Upper lobe of left lung (tissue), 6 donors: Measurements from ENCODE around the gene RDH13. TPM values are rescaled to one million over a fixed set of nuclear protein-coding genes. Genes with fewer than 3 reads are reported as not detected.
"Not testable (repeated sequence)": the region's sequence is repeated elsewhere in the genome, so short reads cannot be mapped to it uniquely, and the experiment has no call there.

Source experiments
- ATAC-seq, 2 donors: fragments of 200-7000 bp; cut with Tn5 transposase; one replicate each; pipeline ENCODE4 v1.9.1; 2022; ENCODE audit warnings: mild to moderate bottlenecking in 2 of 2, moderate library complexity in 2 of 2; ENCODE audit not compliant: low FRiP score in 2 of 2
- DNase-seq, 2 donors: peaks; one replicate each; pipeline ENCODE4 v3.0.0-alpha.2; 2019 to 2020
- H3K27ac ChIP-seq, 4 donors: fragments of 200-600 bp; sonication (generic); one replicate each; pipeline ENCODE4 v1.5.1; 2016 to 2019
- H3K27me3 ChIP-seq, 4 donors: fragments of 200-600 bp; sonication (generic); one replicate each; pipeline ENCODE4 v1.5.1; 2017 to 2019
- H3K36me3 ChIP-seq, 4 donors: fragments of 200-600 bp; sonication (generic); one replicate each; pipeline ENCODE4 v1.5.1; 2016 to 2019
- H3K4me1 ChIP-seq, 4 donors: fragments of 200-600 bp; sonication (generic); one replicate each; pipeline ENCODE4 v1.5.1; 2018 to 2019
- H3K4me3 ChIP-seq, 4 donors: fragments of 200-600 bp; sonication (generic); one replicate each; pipeline ENCODE4 v1.5.1; 2017 to 2019; ENCODE audit warnings: mild to moderate bottlenecking in 2 of 4, moderate library complexity in 1 of 4
- H3K9me3 ChIP-seq, 4 donors: fragments of 200-600 bp; sonication (generic); one replicate each; pipeline ENCODE4 v1.5.1; 2018 to 2019
- CTCF ChIP-seq, 6 experiments: fragments of 450-650 bp in 4 of 6; fragments of 200-600 bp in 2 of 6; sonication (generic) in 2 of 6; IDR thresholded peaks; one replicate each; pipeline ENCODE4 v1.5.1; 2016 to 2019; ENCODE audit warnings: antibody characterized with exemption in 6 of 6
- EP300 ChIP-seq, 4 donors: sonication (generic); formaldehyde crosslinking; IDR thresholded peaks; one replicate each; pipeline ENCODE4 v1.5.1; 2017; ENCODE audit warnings: antibody characterized with exemption in 4 of 4, control low read depth in 2 of 4
- POLR2A ChIP-seq, 4 donors: fragments of 450-650 bp; IDR thresholded peaks; one replicate each; pipeline ENCODE4 v1.5.1; 2016 to 2017; ENCODE audit warnings: antibody characterized with exemption in 4 of 4, mild to moderate bottlenecking in 2 of 4
- POLR2AphosphoS5 ChIP-seq, 2 donors: sonication (generic); formaldehyde crosslinking; IDR thresholded peaks; one replicate each; pipeline ENCODE4 v1.5.1; 2017; ENCODE audit warnings: antibody characterized with exemption in 2 of 2
- WGBS, 2 donors: methylation state at CpG; one replicate each; pipeline ENCODE4 v1.1.5; 2017 to 2018; 5-methylcytosine and 5-hydroxymethylcytosine counted together
- total RNA-seq, 6 donors: library from RNA; depleted of rRNA in 4 of 6; stranded (reverse); fragments of >200 nt in 4 of 6; gene quantifications; one replicate each; pipeline versions ENCODE4 v1.1.0 to v1.2.1, GENCODE V29; 2016 to 2021
- donor health status: DM: no; HTN: no; CAD: no; lungs with moderate emphysema.
- donor health status: DM: no; HTN: yes; CAD: no; lungs with severe emphysema.

Gene RDH13
- total RNA-seq, 6 donors from 2014 or later, result 24.0 to 72.3 (median 28.1) TPM

DNA sequence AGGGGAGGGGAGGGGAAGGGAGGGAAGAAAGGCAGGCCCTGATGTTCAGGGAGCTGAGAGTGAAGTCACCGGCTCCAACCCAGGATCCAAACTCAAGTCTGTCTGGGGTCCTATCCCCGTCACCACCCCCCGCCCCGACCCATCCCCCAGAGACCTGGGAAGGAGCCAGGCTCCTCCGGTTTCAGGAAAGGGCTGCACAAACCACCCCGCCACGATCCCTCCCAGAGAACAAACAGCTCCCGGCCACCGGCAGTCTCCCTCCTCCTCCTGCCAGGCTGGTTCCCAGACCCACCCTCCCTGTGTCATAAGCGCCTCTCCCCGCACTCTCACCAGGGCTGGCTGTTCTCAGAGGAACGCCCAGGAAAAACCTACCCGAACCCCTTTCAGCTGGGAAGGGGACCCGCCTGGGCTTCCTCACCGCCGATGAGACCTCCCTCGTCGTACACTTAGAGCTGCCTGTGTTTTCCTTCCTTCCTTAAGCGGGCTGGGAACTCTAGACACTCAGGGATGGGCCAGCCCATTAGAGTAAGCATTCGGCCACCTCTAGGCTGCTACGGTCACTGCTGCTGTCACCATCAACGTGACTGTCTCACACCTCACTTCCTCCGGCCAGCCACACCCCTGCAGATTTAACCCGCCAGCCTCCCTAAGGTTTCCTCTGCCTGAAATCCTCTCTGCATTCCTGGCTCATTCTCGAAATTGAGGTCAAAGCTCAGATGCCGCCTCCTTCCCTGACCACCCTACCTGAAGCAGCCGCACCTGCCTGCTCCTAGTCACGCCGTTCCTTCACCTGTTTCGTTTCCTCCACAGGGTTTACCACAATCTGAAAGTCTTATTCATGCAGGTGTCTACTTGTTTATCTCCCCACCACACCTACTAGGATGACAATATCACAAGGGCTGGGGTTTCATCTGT lies 6.3 kb upstream of the RDH13 start:
- ATAC-seq (peak; percentile 74 to 92), DNase-seq (peak in 1 of 2 donors; percentile 78)
- WGBS, 2 donors, result 3% methylated on average over 22 to 26 of the region's 30 CpGs
- H3K36me3 ChIP-seq, result no peaks in the 10 kb centered on the region
- no peaks in the 10 kb centered on the region for H3K9me3 ChIP-seq
- peak overlapping the region; percentile 67 to 80 (median 72) for H3K27ac ChIP-seq
- no peaks in the 10 kb centered on the region for H3K27me3 ChIP-seq
- TF ChIP-seq POLR2A (IDR thresholded peaks at IDR 0.05), result peak in 3 of 4 donors; percentile 37 to 61 (median 56)
- peak in 1 of 2 donors; percentile 68 for TF ChIP-seq POLR2AphosphoS5 (IDR thresholded peaks at IDR 0.05)
- no peak for TF ChIP-seq EP300 (IDR thresholded peaks at IDR 0.05)
- TF ChIP-seq CTCF (IDR thresholded peaks at IDR 0.05), result peak in 3 of 6 experiments; percentile 18 to 30 (median 23)
- H3K4me1 ChIP-seq, result peaks cover 3 to 14% (median 9%) of the 10 kb centered on the region in 4 donors
- peak overlapping the region in 3 of 4 donors; percentile 38 to 47 (median 46) for H3K4me3 ChIP-seq

GRCh38 chr19:55067869-55068268 lies 4.9 kb upstream of the RDH13 start:
- Histone ChIP-seq H3K4me3 (no peak overlapping the region), H3K36me3 (no peaks in the 10 kb centered on the region), H3K4me1 (peaks cover 3 to 14% (median 12%) of the 10 kb centered on the region in 4 donors), H3K9me3 (no peaks in the 10 kb centered on the region), H3K27ac (no peak overlapping the region), H3K27me3 (no peaks in the 10 kb centered on the region)
- DNase-seq (no peak), ATAC-seq (no peak)
- 33 to 48% methylated on average over 3 of the region's 3 CpGs for WGBS, 2 donors
- TF ChIP-seq POLR2AphosphoS5 (IDR thresholded peaks at IDR 0.05), result no peak
- no peak for TF ChIP-seq EP300 (IDR thresholded peaks at IDR 0.05)
- TF ChIP-seq POLR2A (IDR thresholded peaks at IDR 0.05), result no peak
- no peak for TF ChIP-seq CTCF (IDR thresholded peaks at IDR 0.05)

- DNase-seq (no peak), ATAC-seq (no peak)
- no peak overlapping the region for H3K27ac ChIP-seq
- no peak overlapping the region for H3K4me3 ChIP-seq
- H3K36me3 ChIP-seq, result no peaks in the 10 kb centered on the region
- WGBS, 2 donors, result 28 to 34% methylated on average over 2 of the region's 2 CpGs
- H3K27me3 ChIP-seq, result no peaks in the 10 kb centered on the region
- no peaks in the 10 kb centered on the region for H3K9me3 ChIP-seq
- peaks cover 12 to 28% (median 17%) of the 10 kb centered on the region in 4 donors for H3K4me1 ChIP-seq
- TF ChIP-seq POLR2A (IDR thresholded peaks at IDR 0.05) (no peak), EP300 (IDR thresholded peaks at IDR 0.05) (no peak), POLR2AphosphoS5 (IDR thresholded peaks at IDR 0.05) (no peak), CTCF (IDR thresholded peaks at IDR 0.05) (no peak)
Measured at GRCh38 chr19:55066107-55066709, 3.3 kb upstream of the RDH13 start.

DNA sequence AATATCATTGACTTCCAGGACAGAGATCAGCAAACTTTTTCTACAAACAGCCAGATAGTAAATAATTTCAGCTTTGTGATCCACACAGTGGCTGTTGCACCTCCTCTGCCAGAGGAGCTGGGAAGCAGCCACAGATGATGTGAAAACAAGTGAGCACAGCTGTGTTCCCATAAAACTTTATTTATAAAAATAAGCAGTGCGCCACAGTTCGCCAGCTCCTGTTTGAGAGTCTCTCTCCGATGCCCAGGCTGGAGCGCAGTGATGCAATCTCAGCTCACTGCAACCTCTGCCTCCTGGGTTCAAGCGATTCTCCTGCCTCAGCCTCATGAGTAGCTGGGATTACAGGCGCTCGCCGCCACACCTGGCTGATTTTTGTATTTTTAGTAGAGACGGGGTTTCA lies 2.6 kb upstream of the RDH13 start:
- H3K27ac ChIP-seq, H3K27me3 ChIP-seq, H3K9me3 ChIP-seq, DNase-seq, ATAC-seq, H3K36me3 ChIP-seq, H3K4me3 ChIP-seq: not testable (repeated sequence)
- 83 to 86% methylated on average over 9 of the region's 9 CpGs for WGBS, 2 donors
- H3K4me1 ChIP-seq, result peaks cover 12 to 28% (median 13%) of the 10 kb centered on the region in 4 donors

- TF ChIP-seq EP300 (IDR thresholded peaks at IDR 0.05), result no peak
- TF ChIP-seq POLR2AphosphoS5 (IDR thresholded peaks at IDR 0.05), result no peak
- no peak for TF ChIP-seq POLR2A (IDR thresholded peaks at IDR 0.05)
- no peak for TF ChIP-seq CTCF (IDR thresholded peaks at IDR 0.05)
- ATAC-seq (no peak), DNase-seq (no peak)
- 68 to 74% methylated on average over 3 of the region's 3 CpGs for WGBS, 2 donors
- Histone ChIP-seq H3K4me3 (peak overlapping the region in 2 of 4 donors; percentile 70 to 73), H3K27me3 (no peaks in the 10 kb centered on the region), H3K27ac (peak overlapping the region in 3 of 4 donors; percentile 63 to 77 (median 69)), H3K9me3 (no peaks in the 10 kb centered on the region), H3K36me3 (peaks cover 0 to 6% (median 2%) of the 10 kb centered on the region in 4 donors), H3K4me1 (peaks cover 6 to 18% (median 9%) of the 10 kb centered on the region in 4 donors)
Measured at GRCh38 chr19:55063492-55063843, 520 bp upstream of the RDH13 start.

DNA sequence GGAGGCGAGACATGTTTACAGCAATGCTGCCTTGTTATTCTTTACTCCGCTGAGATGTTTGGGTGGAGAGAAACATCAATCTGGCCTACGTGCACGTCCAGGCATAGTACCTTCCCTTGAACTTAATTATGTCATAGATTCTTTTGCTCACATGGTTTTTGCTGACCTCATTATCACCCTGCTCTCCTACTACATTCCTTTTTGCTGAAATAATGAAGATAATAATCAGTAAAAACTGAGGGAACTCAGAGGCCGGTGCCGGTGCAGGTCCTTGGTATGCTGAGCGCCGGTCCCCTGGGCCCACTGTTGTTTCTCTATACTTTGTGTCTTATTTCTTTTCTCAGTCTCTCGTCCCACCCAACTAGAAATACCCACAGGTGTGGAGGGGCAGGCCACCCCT lies 2.7 kb downstream of the RDH13 start:
- DNase-seq, H3K27ac ChIP-seq, H3K27me3 ChIP-seq, ATAC-seq, H3K9me3 ChIP-seq, H3K4me3 ChIP-seq: not testable (repeated sequence)
- WGBS, 2 donors, result 89 to 91% methylated on average over 9 of the region's 9 CpGs
- Histone ChIP-seq H3K36me3 (peaks cover 4 to 38% (median 30%) of the 10 kb centered on the region in 4 donors), H3K4me1 (peaks cover 6 to 18% (median 9%) of the 10 kb centered on the region in 4 donors)
